A673 (cell line): ENCODE measurements around the gene CDH4. TPM values are rescaled to one million over a fixed set of nuclear protein-coding genes. Genes with fewer than 3 reads are reported as not detected.

Source experiments
- BruUV-seq: library from RNA; stranded (reverse); fragments of 400-500 nt; replicated peaks from 2 replicates; lab custom pipeline; 2021; lab: Mats Ljungman, UMichigan
- CTCF ChIA-PET: fragments of 300-600 bp; sonication (Branson Sonifier 250); formaldehyde crosslinking; loops from one replicate; lab custom pipeline; 2022; ENCODE audit warnings: antibody characterized with exemption; lab: Charles Lee
- POLR2A ChIA-PET: fragments of 300-600 bp; sonication (Branson Sonifier 250); formaldehyde crosslinking; loops from one replicate; lab custom pipeline; 2022; ENCODE audit warnings: antibody characterized with exemption; ENCODE audit not compliant: low non-redundant PET; lab: Charles Lee
- DNase-seq: peaks from one replicate; pipeline ENCODE4 v3.0.0-alpha.2; 2015; ENCODE audit warnings: low spot score
- H3K27ac ChIP-seq: fragments of 200-600 bp; sonication (generic); 2 replicates; pipeline ENCODE4 v1.5.1; 2016; ENCODE audit warnings: mixed run types, low read depth, mild to moderate bottlenecking, mixed read lengths, antibody characterized with exemption, low read length; ENCODE audit not compliant: poor library complexity, severe bottlenecking
- H3K27me3 ChIP-seq: fragments of 200-600 bp; sonication (generic); replicated peaks from 2 replicates; pipeline ENCODE4 v1.6.1; 2017; ENCODE audit warnings: mixed run types, low read depth, mild to moderate bottlenecking, mixed read lengths, antibody characterized with exemption, low read length; ENCODE audit not compliant: insufficient read depth, poor library complexity
- H3K36me3 ChIP-seq: fragments of 200-600 bp; sonication (generic); 2 replicates; pipeline ENCODE4 v1.6.1; 2016; ENCODE audit warnings: mixed run types, mild to moderate bottlenecking, mixed read lengths, antibody characterized with exemption, low read length; ENCODE audit not compliant: insufficient read depth, poor library complexity, severe bottlenecking
- H3K4me1 ChIP-seq: fragments of 200-600 bp; sonication (generic); 2 replicates; pipeline ENCODE4 v1.6.1; 2017; ENCODE audit warnings: mixed run types, mild to moderate bottlenecking, mixed read lengths, antibody characterized with exemption, low read length; ENCODE audit not compliant: insufficient read depth, poor library complexity, severe bottlenecking
- H3K4me3 ChIP-seq: fragments of 200-600 bp; sonication (generic); 2 replicates; pipeline ENCODE4 v1.5.1; 2016; ENCODE audit warnings: low read depth, mixed run types, mild to moderate bottlenecking, mixed read lengths, low read length; ENCODE audit not compliant: poor library complexity, severe bottlenecking
- H3K9me3 ChIP-seq: fragments of 200-600 bp; sonication (generic); 2 replicates; pipeline ENCODE4 v1.6.1; 2016; ENCODE audit warnings: mixed run types, low read depth, mild to moderate bottlenecking, mixed read lengths, antibody characterized with exemption, low read length; ENCODE audit not compliant: poor library complexity, severe bottlenecking
- CTCF ChIP-seq: fragments of 300-800, 200-600 bp; sonication (generic); conservative IDR thresholded peaks from 2 replicates; pipeline ENCODE4 v1.5.1; 2017; ENCODE audit warnings: low read depth, mild to moderate bottlenecking, antibody characterized with exemption, low read length, moderate library complexity, mixed read lengths
- EZH2 ChIP-seq: fragments of 200-600 bp; sonication (generic); IDR thresholded peaks from 2 replicates; pipeline ENCODE4 v1.6.1; 2017; ENCODE audit warnings: borderline replicate concordance, low read depth, mild to moderate bottlenecking, mixed read lengths, antibody characterized with exemption, low read length; ENCODE audit not compliant: poor library complexity, severe bottlenecking
- intact Hi-C: fragments of 100-400 bp; cut with micrococcal nuclease; formaldehyde crosslinking; loops from one replicate; pipeline ENCODE4 v1.10.0; 2022; ENCODE audit not compliant: unreplicated experiment
- total RNA-seq: library from RNA; stranded (reverse); gene quantifications from 2 replicates; pipeline ENCODE4 v1.2.3, GENCODE V29; 2021

CDH4 gene
- total RNA-seq, 1 experiment from 2014 or later: 8.3 TPM

- no peak for TF ChIP-seq EZH2
- TF ChIP-seq CTCF: no peak
- Histone ChIP-seq H3K27ac (no peak overlapping the region), H3K36me3 (no peaks in the 10 kb centered on the region), H3K4me1 (no peaks in the 10 kb centered on the region), H3K4me3 (no peak overlapping the region), H3K27me3 (peaks cover 2% of the 10 kb centered on the region), H3K9me3 (peaks cover 7% of the 10 kb centered on the region)
- DNase-seq: no peak
- intact Hi-C loops: no loop called here
- no TSS peak for BruUV-seq
- ChIA-PET POLR2A (no interaction called here), CTCF (no interaction called here)
These were observed 616.5 kb downstream of the CDH4 start for GRCh38 chr20:61868466-61869090.

GRCh38 chr20:61869750-61870507, 617.9 kb downstream of the CDH4 start:
- H3K4me3 ChIP-seq: no peak overlapping the region
- intact Hi-C loops: no loop called here
- TF ChIP-seq CTCF: no peak
- no peak for TF ChIP-seq EZH2
- peaks cover 7% of the 10 kb centered on the region for H3K9me3 ChIP-seq
- no peak overlapping the region for H3K27ac ChIP-seq
- H3K4me1 ChIP-seq: no peaks in the 10 kb centered on the region
- H3K27me3 ChIP-seq: peaks cover 2% of the 10 kb centered on the region
- ChIA-PET POLR2A (no interaction called here), CTCF (no interaction called here)
- BruUV-seq: no TSS peak
- DNase-seq: no peak
- no peaks in the 10 kb centered on the region for H3K36me3 ChIP-seq

- DNase-seq: no peak
- intact Hi-C loops: no loop called here
- POLR2A ChIA-PET: no interaction called here
- no TSS peak for BruUV-seq
- no peak for TF ChIP-seq CTCF
- no peak for TF ChIP-seq EZH2
- Histone ChIP-seq H3K27ac (no peak overlapping the region), H3K9me3 (peaks cover 7% of the 10 kb centered on the region), H3K27me3 (peaks cover 2% of the 10 kb centered on the region), H3K4me3 (no peak overlapping the region), H3K4me1 (no peaks in the 10 kb centered on the region), H3K36me3 (no peaks in the 10 kb centered on the region)
- CTCF ChIA-PET: no interaction called here
These were observed 619.1 kb downstream of the CDH4 start for GRCh38 chr20:61871160-61871559.
